Breast epithelium (tissue), 4 donors: ENCODE results near the gene TRIM24. TPM values are rescaled to one million over a fixed set of nuclear protein-coding genes. Genes with fewer than 3 reads are reported as not detected.

Experiments
- DNase-seq, 2 donors: peaks; one replicate each; pipeline ENCODE4 v3.0.0-alpha.2; 2019; ENCODE audit warnings: low spot score in 2 of 2
- H3K27ac ChIP-seq, 2 donors: fragments of 200-600 bp; sonication (generic) in 1 of 2; one replicate each; pipeline ENCODE4 v1.5.1; 2016 to 2019; ENCODE audit warnings: mild to moderate bottlenecking in 1 of 2
- H3K27me3 ChIP-seq, 2 donors: fragments of 200-600 bp; sonication (generic) in 1 of 2; one replicate each; pipeline versions ENCODE4 v1.5.1 to v1.6.0; 2017 to 2019; ENCODE audit warnings: control low read depth in 1 of 2, mild to moderate bottlenecking in 1 of 2
- H3K36me3 ChIP-seq: fragments of 200-600 bp; one replicate; pipeline ENCODE4 v1.5.1; 2019
- H3K4me1 ChIP-seq, 2 donors: fragments of 200-600 bp; sonication (generic); one replicate each; pipeline ENCODE4 v1.5.1; 2016 to 2019; ENCODE audit warnings: control low read depth in 1 of 2
- H3K4me3 ChIP-seq, 3 donors: fragments of 200-600 bp; sonication (generic); 1 replicate in 2 of 3; 2 replicates in 1 of 3; pipeline ENCODE4 v1.5.1; 2016 to 2019; ENCODE audit warnings: mild to moderate bottlenecking in 3 of 3, moderate library complexity in 2 of 3
- H3K9me3 ChIP-seq, 2 donors: fragments of 200-600 bp; sonication (generic) in 1 of 2; one replicate each; pipeline ENCODE4 v1.5.1; 2016 to 2019; ENCODE audit warnings: control low read depth in 1 of 2
- POLR2A ChIP-seq: fragments of 450-650 bp; IDR thresholded peaks from one replicate; pipeline ENCODE4 v1.6.1; 2016; ENCODE audit warnings: antibody characterized with exemption, mild to moderate bottlenecking, moderate library complexity
- POLR2AphosphoS5 ChIP-seq, 3 donors: sonication (generic); formaldehyde crosslinking; IDR thresholded peaks; one replicate each; pipeline ENCODE4 v1.6.1; 2017; ENCODE audit warnings: antibody characterized with exemption in 3 of 3
- intact Hi-C: fragments of 100-400 bp; cut with DNase I; formaldehyde crosslinking; loops from one replicate; pipeline ENCODE4 v1.15.1; 2023; ENCODE audit warnings: low total_unique reads
- total RNA-seq, 3 donors: library from RNA; depleted of rRNA; stranded (reverse); fragments of >200 nt; gene quantifications; one replicate each; pipeline ENCODE4 v1.1.0, GENCODE V29; 2016
- TF ChIP-seq, protein P1 (sequence below), 3 donors: fragments of 450-650 bp; IDR thresholded peaks; one replicate each; pipeline ENCODE4 v1.5.1; 2016 to 2017; ENCODE audit warnings: antibody characterized with exemption in 3 of 3, mild to moderate bottlenecking in 3 of 3, moderate library complexity in 3 of 3

TRIM24 gene
- total RNA-seq, 3 donors from 2014 or later, result 15.0 to 28.1 (median 17.7) TPM

DNA sequence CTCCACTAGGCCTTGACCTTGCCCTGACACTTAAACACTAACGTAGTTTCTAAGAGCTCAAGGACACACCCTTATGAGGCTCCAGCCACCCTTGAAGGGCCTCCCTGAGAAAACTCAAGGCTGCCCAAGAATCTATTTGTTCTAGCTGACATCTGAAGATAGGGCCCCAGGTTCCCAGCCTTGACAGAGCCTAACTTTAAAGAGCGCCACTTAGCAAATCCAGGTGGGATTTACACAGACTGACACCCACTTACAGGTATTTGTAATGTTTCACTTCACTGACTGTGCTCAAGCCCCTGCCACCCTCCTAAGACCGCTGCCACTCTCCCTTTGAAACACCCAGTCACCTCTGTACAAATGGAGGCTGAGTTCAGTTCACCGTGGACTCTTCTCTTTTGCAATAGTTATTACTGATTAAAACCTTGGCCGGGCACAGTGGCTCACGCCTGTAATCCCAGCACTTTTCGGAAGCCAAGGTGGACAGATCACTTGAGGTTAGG, 150.7 kb downstream of the TRIM24 start:
- no peak for DNase-seq
- intact Hi-C loops, result no loop called here
- no peak overlapping the region for H3K4me3 ChIP-seq

DNA sequence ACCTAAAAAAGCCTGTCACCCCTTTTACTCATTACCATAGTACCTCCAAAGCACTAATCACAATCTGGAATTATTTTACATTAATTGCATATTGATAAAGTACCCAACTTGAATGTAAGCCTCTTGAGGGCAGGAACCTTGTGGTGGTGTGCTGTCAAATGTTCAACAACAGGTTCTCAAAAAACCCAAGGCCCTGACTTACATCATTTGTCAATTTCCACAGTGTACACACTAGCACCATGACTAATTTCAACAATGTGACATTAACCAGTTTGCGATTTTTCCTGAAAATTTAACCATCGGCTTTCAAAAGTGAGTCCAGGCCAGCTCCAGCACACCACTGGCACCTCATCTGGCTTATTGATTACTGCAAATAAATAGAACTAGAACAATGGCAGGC, 153.6 kb downstream of the TRIM24 start:
- Histone ChIP-seq H3K9me3 (no peaks in the 10 kb centered on the region), H3K36me3 (no peaks in the 10 kb centered on the region), H3K27me3 (no peaks in the 10 kb centered on the region), H3K4me3 (no peak overlapping the region), H3K4me1 (no peaks in the 10 kb centered on the region), H3K27ac (no peak overlapping the region)
- DNase-seq, result no peak
- intact Hi-C loops, result no loop called here
- TF ChIP-seq POLR2A (no peak), POLR2AphosphoS5 (IDR thresholded peaks at IDR 0.05) (no peak)
- TF ChIP-seq, protein P1, sequence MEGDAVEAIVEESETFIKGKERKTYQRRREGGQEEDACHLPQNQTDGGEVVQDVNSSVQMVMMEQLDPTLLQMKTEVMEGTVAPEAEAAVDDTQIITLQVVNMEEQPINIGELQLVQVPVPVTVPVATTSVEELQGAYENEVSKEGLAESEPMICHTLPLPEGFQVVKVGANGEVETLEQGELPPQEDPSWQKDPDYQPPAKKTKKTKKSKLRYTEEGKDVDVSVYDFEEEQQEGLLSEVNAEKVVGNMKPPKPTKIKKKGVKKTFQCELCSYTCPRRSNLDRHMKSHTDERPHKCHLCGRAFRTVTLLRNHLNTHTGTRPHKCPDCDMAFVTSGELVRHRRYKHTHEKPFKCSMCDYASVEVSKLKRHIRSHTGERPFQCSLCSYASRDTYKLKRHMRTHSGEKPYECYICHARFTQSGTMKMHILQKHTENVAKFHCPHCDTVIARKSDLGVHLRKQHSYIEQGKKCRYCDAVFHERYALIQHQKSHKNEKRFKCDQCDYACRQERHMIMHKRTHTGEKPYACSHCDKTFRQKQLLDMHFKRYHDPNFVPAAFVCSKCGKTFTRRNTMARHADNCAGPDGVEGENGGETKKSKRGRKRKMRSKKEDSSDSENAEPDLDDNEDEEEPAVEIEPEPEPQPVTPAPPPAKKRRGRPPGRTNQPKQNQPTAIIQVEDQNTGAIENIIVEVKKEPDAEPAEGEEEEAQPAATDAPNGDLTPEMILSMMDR (IDR thresholded peaks at IDR 0.05), result no peak

More for the DNA sequence above, 150.7 kb downstream of the TRIM24 start:
- Histone ChIP-seq H3K36me3 (no peaks in the 10 kb centered on the region), H3K27me3 (no peaks in the 10 kb centered on the region), H3K27ac (no peak overlapping the region), H3K9me3 (no peaks in the 10 kb centered on the region), H3K4me1 (no peaks in the 10 kb centered on the region)
- TF ChIP-seq POLR2AphosphoS5 (IDR thresholded peaks at IDR 0.05), result no peak
- no peak for TF ChIP-seq POLR2A
- TF ChIP-seq, protein P1 (IDR thresholded peaks at IDR 0.05), result no peak

DNA sequence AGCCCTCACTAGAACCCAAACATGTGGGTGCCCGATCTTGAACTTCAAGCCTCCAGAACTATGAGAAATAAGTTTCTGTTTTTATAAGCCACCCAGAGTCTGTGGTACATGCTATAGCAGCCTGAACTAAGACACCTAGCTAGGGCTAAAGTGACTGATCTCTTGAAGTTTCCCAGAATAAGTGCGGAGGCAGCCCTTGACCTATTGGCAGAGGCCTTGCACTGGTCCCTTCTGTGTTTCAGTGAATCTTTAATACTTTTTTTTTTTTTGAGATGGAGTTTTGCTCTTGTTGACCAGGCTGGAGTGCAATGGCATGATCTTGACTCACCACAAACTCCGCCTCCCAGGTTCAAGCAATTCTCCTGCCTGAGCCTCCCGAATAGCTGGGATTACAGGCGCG, 156.0 kb downstream of the TRIM24 start:
- no peaks in the 10 kb centered on the region for H3K4me1 ChIP-seq
- no peaks in the 10 kb centered on the region for H3K36me3 ChIP-seq
- DNase-seq, result no peak
- H3K27ac ChIP-seq, result no peak overlapping the region
- H3K27me3 ChIP-seq, result no peaks in the 10 kb centered on the region
- no peak overlapping the region for H3K4me3 ChIP-seq
- no peaks in the 10 kb centered on the region for H3K9me3 ChIP-seq
- TF ChIP-seq POLR2A (no peak), POLR2AphosphoS5 (IDR thresholded peaks at IDR 0.05) (no peak)
- TF ChIP-seq, protein P1 (IDR thresholded peaks at IDR 0.05), result no peak
- intact Hi-C loops, result no loop called here

DNA sequence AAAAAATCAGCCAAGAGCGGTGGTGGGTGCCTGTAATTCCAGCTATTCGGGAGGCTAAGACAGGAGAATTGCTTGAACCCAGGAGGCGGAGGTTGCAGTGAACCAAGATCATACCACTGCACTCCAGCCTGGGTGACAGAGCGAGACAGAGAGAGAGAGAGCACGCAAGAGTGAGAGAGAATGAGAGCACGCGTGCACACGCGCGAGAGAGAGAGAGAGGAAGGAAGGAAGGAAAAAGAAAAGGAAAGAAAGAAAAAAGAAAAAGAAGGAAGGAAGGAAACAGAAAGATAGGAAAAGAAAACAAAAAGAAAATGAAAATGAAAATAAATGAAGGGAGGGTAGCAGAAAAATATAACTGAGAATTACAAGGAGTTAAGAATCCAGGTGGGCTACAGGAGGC, 158.4 kb downstream of the TRIM24 start:
- H3K36me3 ChIP-seq, result no peaks in the 10 kb centered on the region
- no peak for DNase-seq
- no peaks in the 10 kb centered on the region for H3K27me3 ChIP-seq
- H3K4me3 ChIP-seq, result no peak overlapping the region
- intact Hi-C loops, result no loop called here
- no peaks in the 10 kb centered on the region for H3K4me1 ChIP-seq
- TF ChIP-seq, protein P1 (IDR thresholded peaks at IDR 0.05), result no peak
- TF ChIP-seq POLR2AphosphoS5 (IDR thresholded peaks at IDR 0.05) (no peak), POLR2A (no peak)
- no peak overlapping the region for H3K27ac ChIP-seq
- H3K9me3 ChIP-seq, result no peaks in the 10 kb centered on the region

DNA sequence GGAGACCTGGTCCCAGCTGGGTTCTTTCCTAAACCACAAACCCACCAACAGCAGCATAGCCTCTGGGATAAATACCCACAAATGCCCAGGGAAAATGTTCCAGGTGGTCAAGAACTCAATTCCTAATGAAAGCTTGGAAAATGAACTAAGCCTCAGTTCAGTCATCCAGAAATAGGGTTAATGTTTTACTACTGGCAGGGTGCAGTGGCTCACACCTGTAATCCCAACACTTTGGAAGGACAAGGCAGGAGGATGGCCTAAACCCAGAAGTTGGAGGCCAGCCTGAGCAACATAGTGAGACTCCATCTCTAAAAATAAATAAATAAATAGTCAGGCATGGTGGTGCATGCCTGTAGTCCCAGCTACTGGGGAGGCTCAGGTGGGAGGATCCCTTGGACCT, 158.9 kb downstream of the TRIM24 start:
- no peak overlapping the region for H3K4me3 ChIP-seq
- no peaks in the 10 kb centered on the region for H3K4me1 ChIP-seq
- DNase-seq, result no peak
- intact Hi-C loops, result no loop called here
- H3K36me3 ChIP-seq, result no peaks in the 10 kb centered on the region
- no peaks in the 10 kb centered on the region for H3K27me3 ChIP-seq
- TF ChIP-seq POLR2A (no peak), POLR2AphosphoS5 (IDR thresholded peaks at IDR 0.05) (no peak)
- TF ChIP-seq, protein P1 (IDR thresholded peaks at IDR 0.05), result no peak
- no peak overlapping the region for H3K27ac ChIP-seq
- H3K9me3 ChIP-seq, result no peaks in the 10 kb centered on the region
